Liver (tissue), 9 donors: Measurements from ENCODE around the gene IFIT5. TPM values are rescaled to one million over a fixed set of nuclear protein-coding genes. Genes with fewer than 3 reads are reported as not detected.

ENCODE experiments used
- DNase-seq: peaks from one replicate; pipeline ENCODE4 v3.0.0-alpha.2; 2017; ENCODE audit warnings: low spot score
- H3K27ac ChIP-seq, 2 donors: one replicate each; pipeline ENCODE4 v1.7.0; 2013; ENCODE audit warnings: inconsistent platforms in 2 of 2, low read length in 2 of 2, control low read depth in 1 of 2, low read depth in 1 of 2, mild to moderate bottlenecking in 1 of 2
- H3K27me3 ChIP-seq, 4 donors: one replicate each; pipeline versions ENCODE4 v1.6.1 to v1.7.0; 2013; ENCODE audit warnings: low read length in 3 of 4, inconsistent platforms in 1 of 4, mild to moderate bottlenecking in 1 of 4, moderate library complexity in 1 of 4; ENCODE audit not compliant: control insufficient read depth in 4 of 4, insufficient read depth in 4 of 4
- H3K36me3 ChIP-seq, 4 donors: one replicate each; pipeline versions ENCODE4 v1.6.1 to v1.7.0; 2013; ENCODE audit warnings: low read length in 3 of 4, mild to moderate bottlenecking in 3 of 4, low read depth in 1 of 4, moderate library complexity in 1 of 4; ENCODE audit not compliant: control insufficient read depth in 4 of 4, insufficient read depth in 3 of 4
- H3K4me1 ChIP-seq, 4 donors: one replicate each; pipeline versions ENCODE4 v1.6.1 to v1.7.0; 2013; ENCODE audit warnings: low read length in 3 of 4, mild to moderate bottlenecking in 3 of 4, moderate library complexity in 1 of 4; ENCODE audit not compliant: control insufficient read depth in 4 of 4, insufficient read depth in 4 of 4
- H3K4me3 ChIP-seq, 3 donors: one replicate each; pipeline versions ENCODE4 v1.6.1 to v1.7.0; 2013; ENCODE audit warnings: low read length in 3 of 3, control low read depth in 1 of 3, low read depth in 1 of 3, mild to moderate bottlenecking in 1 of 3
- H3K9ac ChIP-seq, 2 donors: one replicate each; pipeline ENCODE4 v1.7.0; 2013; ENCODE audit warnings: low read length in 2 of 2, mild to moderate bottlenecking in 2 of 2, moderate library complexity in 2 of 2, control low read depth in 1 of 2, low read depth in 1 of 2
- H3K9me3 ChIP-seq, 4 donors: one replicate each; pipeline versions ENCODE4 v1.6.1 to v1.7.0; 2013; ENCODE audit warnings: low read length in 3 of 4; ENCODE audit not compliant: control insufficient read depth in 4 of 4
- EGR1 ChIP-seq, 2 donors: IDR thresholded peaks; 2 replicates each; pipeline ENCODE4 v1.6.1; 2016 to 2018; ENCODE audit warnings: antibody characterized with exemption in 2 of 2, low read depth in 2 of 2
- FOXA1 ChIP-seq: IDR thresholded peaks from 2 replicates; pipeline ENCODE4 v1.6.1; 2016; ENCODE audit warnings: antibody characterized with exemption
- FOXA2 ChIP-seq: IDR thresholded peaks from 2 replicates; pipeline ENCODE4 v1.6.1; 2016; ENCODE audit warnings: antibody characterized with exemption
- GABPA ChIP-seq, 2 donors: IDR thresholded peaks in 1 of 2; conservative IDR thresholded peaks in 1 of 2; 2 replicates each; pipeline ENCODE4 v1.6.1; 2016; ENCODE audit warnings: antibody characterized with exemption in 2 of 2, mild to moderate bottlenecking in 1 of 2, moderate library complexity in 1 of 2
- JUND ChIP-seq, 2 donors: IDR thresholded peaks; 2 replicates each; pipeline ENCODE4 v1.6.1; 2016; ENCODE audit warnings: antibody characterized with exemption in 2 of 2
- NR2F2 ChIP-seq: IDR thresholded peaks from 2 replicates; pipeline ENCODE4 v1.6.1; 2016; ENCODE audit warnings: antibody characterized with exemption
- RXRA ChIP-seq, 2 donors: IDR thresholded peaks; 2 replicates each; pipeline ENCODE4 v1.6.1; 2017 to 2018; ENCODE audit warnings: antibody characterized with exemption in 2 of 2, mild to moderate bottlenecking in 1 of 2
- TAF1 ChIP-seq: conservative IDR thresholded peaks from 2 replicates; pipeline ENCODE4 v1.6.1; 2016; ENCODE audit warnings: antibody characterized with exemption, mild to moderate bottlenecking
- WGBS: extraction: QIAGEN DNeasy Blood & Tissue Kit; methylation state at CpG from one replicate; pipeline ENCODE4 v1.1.7; 2013; 5-methylcytosine and 5-hydroxymethylcytosine counted together
- polyA plus RNA-seq, 2 donors: library from polyadenylated mRNA; stranded (reverse) in 1 of 2; unstranded in 1 of 2; fragments of 200-250 nt in 1 of 2; fragments of >200 nt in 1 of 2; fragmentation: Nextera tagmentation in 1 of 2; extraction: Ambion mirVana in 1 of 2; gene quantifications; one replicate each; pipeline versions ENCODE4 v1.2.1 to v1.2.3, GENCODE V29; 2013 to 2015
- total RNA-seq, 2 donors: library from RNA; depleted of rRNA; stranded (reverse); fragments of >200 nt; gene quantifications; one replicate each; pipeline ENCODE4 v1.2.3, GENCODE V29; 2014
- TF ChIP-seq, protein P1 (sequence below): IDR thresholded peaks from 2 replicates; pipeline ENCODE4 v1.6.1; 2016; ENCODE audit warnings: antibody characterized with exemption
- TF ChIP-seq, protein P2 (sequence below): IDR thresholded peaks from 2 replicates; pipeline ENCODE4 v1.6.1; 2016; ENCODE audit warnings: antibody characterized with exemption
- TF ChIP-seq, protein P3 (sequence below): IDR thresholded peaks from 2 replicates; pipeline ENCODE4 v1.6.1; 2016; ENCODE audit warnings: antibody characterized with exemption, mild to moderate bottlenecking
- donor health status: healthy.
- donor health status: healthy.
- donor health status: healthy.
- donor health status: healthy.
- donor health status: healthy.

Gene IFIT5
- total and polyA plus RNA-seq, 4 donors, result 5.0 to 10.7 (median 6.7) TPM

DNA sequence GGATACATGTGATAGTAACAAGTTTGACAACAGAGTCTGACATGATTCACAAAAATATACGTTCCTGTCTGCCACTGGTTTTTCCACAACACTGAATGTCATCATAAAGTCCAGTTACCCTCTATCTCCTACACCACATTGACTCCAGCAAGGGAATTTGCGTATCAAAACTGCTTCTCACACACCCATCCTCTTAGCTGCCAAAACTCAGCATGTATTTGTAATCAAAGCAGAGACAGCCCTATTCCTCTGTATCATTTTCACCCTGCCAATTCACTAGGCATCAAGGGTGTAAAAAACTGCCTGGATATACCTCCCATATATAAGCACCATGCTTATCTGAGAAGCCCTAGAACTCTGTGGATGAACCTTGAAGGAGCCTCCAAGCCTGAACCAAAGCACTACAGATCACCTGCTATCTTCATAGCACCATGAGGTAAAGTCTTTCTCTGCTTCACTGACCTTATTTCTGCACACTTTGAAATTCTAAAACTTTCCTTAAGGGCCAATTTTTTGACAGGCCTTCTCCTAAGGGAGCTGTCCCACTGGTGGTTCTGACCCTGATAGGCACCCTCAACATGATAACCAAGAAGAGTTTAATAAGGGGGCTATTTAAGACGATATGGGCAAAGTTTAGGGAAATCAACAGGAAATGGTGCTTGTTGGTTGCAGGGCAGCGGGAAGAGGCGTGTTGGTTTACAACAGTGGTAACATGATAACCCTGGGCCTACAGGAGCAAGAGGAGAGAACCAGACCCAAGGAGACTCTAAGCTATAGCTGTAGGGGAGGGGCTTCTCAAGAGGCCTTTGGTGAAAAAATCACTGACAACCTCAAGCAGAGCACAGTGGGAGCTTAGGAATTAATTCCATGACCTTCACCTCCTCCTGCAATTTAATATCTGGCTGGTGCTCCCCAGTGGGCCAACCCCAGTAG, 36.4 kb upstream of the IFIT5 start, which contains the start of gene IFIT1B:
Gene IFIT1B (plus strand): TSS at position 352 of the 933 bp plus-strand sequence. CDS start 80 bp downstream, at position 432.
- H3K4me1 ChIP-seq, result peaks cover 4 to 24% (median 19%) of the 10 kb centered on the region in 4 donors
- WGBS, result 91% methylated on average over 5 of the region's 5 CpGs
- no peak within 1 kb of the TSS for H3K4me3 ChIP-seq

DNA sequence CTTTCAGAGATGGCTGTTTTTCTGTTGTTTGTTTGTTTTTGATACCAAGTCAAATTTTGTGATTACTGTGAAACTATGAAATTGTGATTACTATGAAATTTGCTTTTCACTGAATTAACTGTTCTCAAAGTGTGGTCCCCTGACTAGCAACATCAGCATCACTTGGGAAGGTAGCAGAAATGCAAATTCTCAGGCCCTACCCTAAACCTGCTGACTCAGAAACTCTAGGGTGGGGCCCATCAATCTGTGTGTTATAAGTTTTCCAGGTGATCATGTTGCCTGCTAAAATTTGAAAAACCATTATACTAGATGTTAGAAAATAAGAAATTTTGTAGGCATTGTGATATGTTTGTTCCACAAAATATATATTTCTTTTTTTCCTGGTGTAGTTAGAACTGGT, 35.3 kb upstream of the IFIT5 start:
- TF ChIP-seq TAF1 (no peak), RXRA (IDR thresholded peaks at IDR 0.05) (no peak), FOXA2 (no peak), NR2F2 (no peak), JUND (IDR thresholded peaks at IDR 0.05) (no peak), GABPA (IDR thresholded peaks at IDR 0.05 in 1 of 2, conservative IDR thresholded peaks at IDR 0.05 in 1 of 2) (no peak), FOXA1 (no peak), EGR1 (IDR thresholded peaks at IDR 0.05; ENCODE audit: low read depth in 2 of 2) (no peak)
- TF ChIP-seq, protein P1, sequence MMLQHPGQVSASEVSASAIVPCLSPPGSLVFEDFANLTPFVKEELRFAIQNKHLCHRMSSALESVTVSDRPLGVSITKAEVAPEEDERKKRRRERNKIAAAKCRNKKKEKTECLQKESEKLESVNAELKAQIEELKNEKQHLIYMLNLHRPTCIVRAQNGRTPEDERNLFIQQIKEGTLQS, result no peak
- TF ChIP-seq, protein P2, sequence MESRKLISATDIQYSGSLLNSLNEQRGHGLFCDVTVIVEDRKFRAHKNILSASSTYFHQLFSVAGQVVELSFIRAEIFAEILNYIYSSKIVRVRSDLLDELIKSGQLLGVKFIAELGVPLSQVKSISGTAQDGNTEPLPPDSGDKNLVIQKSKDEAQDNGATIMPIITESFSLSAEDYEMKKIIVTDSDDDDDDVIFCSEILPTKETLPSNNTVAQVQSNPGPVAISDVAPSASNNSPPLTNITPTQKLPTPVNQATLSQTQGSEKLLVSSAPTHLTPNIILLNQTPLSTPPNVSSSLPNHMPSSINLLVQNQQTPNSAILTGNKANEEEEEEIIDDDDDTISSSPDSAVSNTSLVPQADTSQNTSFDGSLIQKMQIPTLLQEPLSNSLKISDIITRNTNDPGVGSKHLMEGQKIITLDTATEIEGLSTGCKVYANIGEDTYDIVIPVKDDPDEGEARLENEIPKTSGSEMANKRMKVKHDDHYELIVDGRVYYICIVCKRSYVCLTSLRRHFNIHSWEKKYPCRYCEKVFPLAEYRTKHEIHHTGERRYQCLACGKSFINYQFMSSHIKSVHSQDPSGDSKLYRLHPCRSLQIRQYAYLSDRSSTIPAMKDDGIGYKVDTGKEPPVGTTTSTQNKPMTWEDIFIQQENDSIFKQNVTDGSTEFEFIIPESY, result no peak

More for the DNA sequence above, 36.4 kb upstream of the IFIT5 start, which contains the start of gene IFIT1B:
- no peak within 1 kb of the TSS for H3K9ac ChIP-seq
- H3K27ac ChIP-seq, result no peak within 1 kb of the TSS
- DNase-seq, result no peak
- H3K9me3 ChIP-seq, result no peaks in the 10 kb centered on the region
- H3K36me3 ChIP-seq, result no peaks in the 10 kb centered on the region
- H3K27me3 ChIP-seq, result no peaks in the 10 kb centered on the region
- TF ChIP-seq JUND (IDR thresholded peaks at IDR 0.05), result no peak
- TF ChIP-seq, protein P2, result no peak
- TF ChIP-seq, protein P3, sequence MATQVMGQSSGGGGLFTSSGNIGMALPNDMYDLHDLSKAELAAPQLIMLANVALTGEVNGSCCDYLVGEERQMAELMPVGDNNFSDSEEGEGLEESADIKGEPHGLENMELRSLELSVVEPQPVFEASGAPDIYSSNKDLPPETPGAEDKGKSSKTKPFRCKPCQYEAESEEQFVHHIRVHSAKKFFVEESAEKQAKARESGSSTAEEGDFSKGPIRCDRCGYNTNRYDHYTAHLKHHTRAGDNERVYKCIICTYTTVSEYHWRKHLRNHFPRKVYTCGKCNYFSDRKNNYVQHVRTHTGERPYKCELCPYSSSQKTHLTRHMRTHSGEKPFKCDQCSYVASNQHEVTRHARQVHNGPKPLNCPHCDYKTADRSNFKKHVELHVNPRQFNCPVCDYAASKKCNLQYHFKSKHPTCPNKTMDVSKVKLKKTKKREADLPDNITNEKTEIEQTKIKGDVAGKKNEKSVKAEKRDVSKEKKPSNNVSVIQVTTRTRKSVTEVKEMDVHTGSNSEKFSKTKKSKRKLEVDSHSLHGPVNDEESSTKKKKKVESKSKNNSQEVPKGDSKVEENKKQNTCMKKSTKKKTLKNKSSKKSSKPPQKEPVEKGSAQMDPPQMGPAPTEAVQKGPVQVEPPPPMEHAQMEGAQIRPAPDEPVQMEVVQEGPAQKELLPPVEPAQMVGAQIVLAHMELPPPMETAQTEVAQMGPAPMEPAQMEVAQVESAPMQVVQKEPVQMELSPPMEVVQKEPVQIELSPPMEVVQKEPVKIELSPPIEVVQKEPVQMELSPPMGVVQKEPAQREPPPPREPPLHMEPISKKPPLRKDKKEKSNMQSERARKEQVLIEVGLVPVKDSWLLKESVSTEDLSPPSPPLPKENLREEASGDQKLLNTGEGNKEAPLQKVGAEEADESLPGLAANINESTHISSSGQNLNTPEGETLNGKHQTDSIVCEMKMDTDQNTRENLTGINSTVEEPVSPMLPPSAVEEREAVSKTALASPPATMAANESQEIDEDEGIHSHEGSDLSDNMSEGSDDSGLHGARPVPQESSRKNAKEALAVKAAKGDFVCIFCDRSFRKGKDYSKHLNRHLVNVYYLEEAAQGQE, result peak; percentile 49

More for the DNA sequence above, 35.3 kb upstream of the IFIT5 start:
- H3K27ac ChIP-seq, result no peak overlapping the region
- H3K9me3 ChIP-seq, result no peaks in the 10 kb centered on the region
- no peak overlapping the region for H3K9ac ChIP-seq
- no peak for DNase-seq
- no peaks in the 10 kb centered on the region for H3K36me3 ChIP-seq
- H3K4me1 ChIP-seq, result peaks cover 2 to 15% (median 11%) of the 10 kb centered on the region in 4 donors
- H3K27me3 ChIP-seq, result no peaks in the 10 kb centered on the region
- no peak overlapping the region for H3K4me3 ChIP-seq
